ENCODE results near the gene TMEM267.

GRCh38 chr5:43461066-43461465 is 22.6 kb downstream of the TMEM267 start:
- TF ChIP-seq CTCF (IDR thresholded peaks at IDR 0.05 in 2 of 3, conservative IDR thresholded peaks at IDR 0.05 in 1 of 3; ENCODE audit: control insufficient read depth in 2 of 3, extremely low read depth in 1 of 3, insufficient read depth in 1 of 3, low read depth in 3 of 3, low read length in 3 of 3) (no peak), ZZZ3 (IDR thresholded peaks at IDR 0.05; ENCODE audit: control insufficient read depth, insufficient read length, low read depth) (no peak), YY1 (IDR thresholded peaks at IDR 0.05; ENCODE audit: low read depth, low read length) (no peak), MYB (IDR thresholded peaks at IDR 0.05; ENCODE audit: borderline replicate concordance, low read depth, low read length) (no peak), GATAD2B (conservative IDR thresholded peaks at IDR 0.05; ENCODE audit: low read depth) (no peak), FOXM1 (IDR thresholded peaks at IDR 0.05; ENCODE audit: low read depth, low read length) (no peak), RFX5 (IDR thresholded peaks at IDR 0.05; ENCODE audit: low read depth, low read length) (no peak), POLR2AphosphoS2 (IDR thresholded peaks at IDR 0.05; ENCODE audit: low read depth, low read length) (no peak), RCOR1 (conservative IDR thresholded peaks at IDR 0.05; ENCODE audit: low read depth, low read length) (no peak), E4F1 (IDR thresholded peaks at IDR 0.05; ENCODE audit: borderline replicate concordance, partially characterized antibody) (no peak), E2F4 (IDR thresholded peaks at IDR 0.05; ENCODE audit: low read depth, low read length) (no peak), ZBTB11 (CRISPR knock-in tag; IDR thresholded peaks at IDR 0.05) (no peak)

Data from GM12878 (cell line).